H9 (cell line): Measurements from ENCODE around the gene CD79A. TPM values are rescaled to one million over a fixed set of nuclear protein-coding genes. Genes with fewer than 3 reads are reported as not detected.

Source experiments
- DNase-seq: peaks from one replicate; pipeline ENCODE4 v3.0.0-alpha.2; 2017
- H2AFZ ChIP-seq: one replicate; pipeline ENCODE4 v1.6.1; 2013; ENCODE audit warnings: mild to moderate bottlenecking, low read length, control low read depth, moderate library complexity
- H2AK5ac ChIP-seq: 2 replicates; pipeline ENCODE4 v1.6.1; 2013; ENCODE audit warnings: low read length, control low read depth, mixed read lengths; ENCODE audit not compliant: insufficient read length
- H2BK120ac ChIP-seq: one replicate; pipeline ENCODE4 v1.6.1; 2013; ENCODE audit warnings: low read depth, mild to moderate bottlenecking, low read length, control low read depth, inconsistent platforms; ENCODE audit not compliant: poor library complexity, severe bottlenecking
- H2BK12ac ChIP-seq: 2 replicates; pipeline ENCODE4 v1.6.1; 2013; ENCODE audit warnings: low read length, control low read depth, mixed read lengths, low read depth; ENCODE audit not compliant: insufficient read length
- H2BK15ac ChIP-seq: 2 replicates; pipeline ENCODE4 v1.6.1; 2013; ENCODE audit warnings: low read depth, low read length, control low read depth
- H2BK20ac ChIP-seq: one replicate; pipeline ENCODE4 v1.6.1; 2013; ENCODE audit warnings: low read depth, mild to moderate bottlenecking, low read length, control low read depth, inconsistent platforms; ENCODE audit not compliant: poor library complexity, severe bottlenecking
- H2BK5ac ChIP-seq: 2 replicates; pipeline ENCODE4 v1.6.1; 2013; ENCODE audit warnings: low read length, control low read depth, mixed read lengths; ENCODE audit not compliant: insufficient read length
- H3K14ac ChIP-seq: 2 replicates; pipeline ENCODE4 v1.6.1; 2013; ENCODE audit warnings: low read length, control low read depth; ENCODE audit not compliant: insufficient read depth
- H3K18ac ChIP-seq: 2 replicates; pipeline ENCODE4 v1.6.1; 2013; ENCODE audit warnings: low read depth, mild to moderate bottlenecking, mixed read lengths, low read length, control low read depth; ENCODE audit not compliant: insufficient read length
- H3K23ac ChIP-seq: 2 replicates; pipeline ENCODE4 v1.6.1; 2013; ENCODE audit warnings: low read length, control low read depth, mixed read lengths, low read depth; ENCODE audit not compliant: insufficient read length
- H3K23me2 ChIP-seq: 2 replicates; pipeline ENCODE4 v1.6.1; 2013; ENCODE audit warnings: low read depth, mild to moderate bottlenecking, mixed read lengths, low read length, control low read depth; ENCODE audit not compliant: insufficient read length, poor library complexity, severe bottlenecking
- H3K27ac ChIP-seq: 2 replicates; pipeline ENCODE4 v1.5.1; 2013; ENCODE audit warnings: low read length, control low read depth, mixed read lengths, low read depth; ENCODE audit not compliant: insufficient read length
- H3K27me3 ChIP-seq: 2 replicates; pipeline ENCODE4 v1.6.1; 2013; ENCODE audit warnings: low read length, control low read depth, inconsistent platforms; ENCODE audit not compliant: insufficient read depth
- H3K4ac ChIP-seq: 2 replicates; pipeline ENCODE4 v1.6.1; 2013; ENCODE audit warnings: low read depth, mild to moderate bottlenecking, control low read depth, inconsistent platforms, low read length, moderate library complexity
- H3K4me1 ChIP-seq: 2 replicates; pipeline ENCODE4 v1.6.1; 2013; ENCODE audit warnings: low read length, control low read depth, inconsistent platforms; ENCODE audit not compliant: insufficient read depth
- H3K4me2 ChIP-seq: 2 replicates; pipeline ENCODE4 v1.6.1; 2013; ENCODE audit warnings: low read length, control low read depth, mixed read lengths; ENCODE audit not compliant: insufficient read length, insufficient read depth
- H3K56ac ChIP-seq: 2 replicates; pipeline ENCODE4 v1.6.1; 2013; ENCODE audit warnings: low read depth, mild to moderate bottlenecking, mixed read lengths, low read length, control low read depth; ENCODE audit not compliant: insufficient read length
- H3K79me1 ChIP-seq: 2 replicates; pipeline ENCODE4 v1.6.1; 2013; ENCODE audit warnings: low read depth, mild to moderate bottlenecking, moderate library complexity, low read length, control low read depth, inconsistent platforms; ENCODE audit not compliant: insufficient read depth, poor library complexity, severe bottlenecking
- H3K79me2 ChIP-seq: 2 replicates; pipeline ENCODE4 v1.6.1; 2013; ENCODE audit warnings: low read length, control low read depth, inconsistent platforms; ENCODE audit not compliant: insufficient read depth
- H3K9ac ChIP-seq: 2 replicates; pipeline ENCODE4 v1.6.1; 2013; ENCODE audit warnings: low read length, control low read depth, mixed read lengths; ENCODE audit not compliant: insufficient read length; ENCODE audit errors: extremely low read depth
- H3K9me3 ChIP-seq: one replicate; pipeline ENCODE4 v1.6.1; 2013; ENCODE audit warnings: low read depth, low read length, inconsistent platforms; ENCODE audit not compliant: control insufficient read depth
- H3T11ph ChIP-seq: one replicate; pipeline ENCODE4 v1.6.1; 2013; ENCODE audit warnings: mild to moderate bottlenecking, low read length, control low read depth, inconsistent platforms
- H4K20me1 ChIP-seq: one replicate; pipeline ENCODE4 v1.6.1; 2013; ENCODE audit not compliant: control insufficient read depth, insufficient read length, insufficient read depth
- H4K5ac ChIP-seq: 2 replicates; pipeline ENCODE4 v1.6.1; 2013; ENCODE audit warnings: low read depth, mild to moderate bottlenecking, mixed read lengths, low read length, control low read depth; ENCODE audit not compliant: insufficient read length
- H4K8ac ChIP-seq: replicated peaks from 2 replicates; pipeline ENCODE4 v1.6.1; 2013; ENCODE audit warnings: low read length, control low read depth, mixed read lengths, low read depth; ENCODE audit not compliant: insufficient read length
- H4K91ac ChIP-seq: 2 replicates; pipeline ENCODE4 v1.6.1; 2013; ENCODE audit warnings: low read depth, mild to moderate bottlenecking, moderate library complexity, mixed read lengths, low read length, control low read depth; ENCODE audit not compliant: insufficient read length
- H3K27ac Mint-ChIP-seq, 3 experiments: 2 replicates in 2 of 3; 3 replicates in 1 of 3; pipeline ENCODE4 v1.8.0; 2020 to 2021; ENCODE audit warnings: mixed read lengths in 3 of 3, mild to moderate bottlenecking in 1 of 3, moderate library complexity in 1 of 3
- H3K27me3 Mint-ChIP-seq: 2 replicates; pipeline ENCODE4 v1.8.0; 2021; ENCODE audit warnings: low read depth, mild to moderate bottlenecking, moderate library complexity, mixed read lengths
- H3K36me3 Mint-ChIP-seq, 3 experiments: 2 replicates in 2 of 3; 3 replicates in 1 of 3; pipeline ENCODE4 v1.8.0; 2020 to 2021; ENCODE audit warnings: low read depth in 3 of 3, mixed read lengths in 3 of 3; ENCODE audit not compliant: insufficient read depth in 1 of 3
- H3K4me1 Mint-ChIP-seq, 2 experiments: 2 replicates each; pipeline ENCODE4 v1.8.0; 2020; ENCODE audit warnings: mixed read lengths in 2 of 2
- H3K4me3 Mint-ChIP-seq, 2 experiments: 2 replicates in 1 of 2; 3 replicates in 1 of 2; pipeline ENCODE4 v1.8.0; 2020 to 2021; ENCODE audit warnings: mild to moderate bottlenecking in 2 of 2, mixed read lengths in 2 of 2, moderate library complexity in 1 of 2
- H3K9me3 Mint-ChIP-seq, 2 experiments: 2 replicates in 1 of 2; 3 replicates in 1 of 2; pipeline ENCODE4 v1.8.0; 2020; ENCODE audit warnings: mild to moderate bottlenecking in 2 of 2, mixed read lengths in 2 of 2, moderate library complexity in 1 of 2
- WGBS: extraction: QIAGEN DNeasy Blood & Tissue Kit; methylation state at CpG from one replicate; pipeline ENCODE4 v1.1.7; 2013; ENCODE audit warnings: missing lambda C conversion rate, low lambda C conversion rate, mixed read lengths; ENCODE audit not compliant: insufficient read length; ENCODE audit errors: extremely low coverage; 5-methylcytosine and 5-hydroxymethylcytosine counted together
- total RNA-seq: library from RNA; stranded (reverse); gene quantifications from 2 replicates; pipeline ENCODE4 v1.2.1, GENCODE V29; 2021
- TF ChIP-seq, protein P1 (sequence below): fragments of 200-600 bp; sonication (generic); conservative IDR thresholded peaks from 3 replicates; pipeline ENCODE4 v1.8.0; 2021; ENCODE audit warnings: antibody characterized with exemption, mild to moderate bottlenecking

Gene CD79A
- total RNA-seq, 1 experiment from 2014 or later: 0.22 TPM

GRCh38 chr19:41910992-41911888, 34.2 kb downstream of the CD79A start:
- H3K27ac Mint-ChIP-seq: no peak overlapping the region; a peak in 1 of 7 replicates
- H3K27me3 ChIP-seq: peaks cover 57% of the 10 kb centered on the region

More at GRCh38 chr19:41910992-41911888, 34.2 kb downstream of the CD79A start:
- TF ChIP-seq, protein P1, sequence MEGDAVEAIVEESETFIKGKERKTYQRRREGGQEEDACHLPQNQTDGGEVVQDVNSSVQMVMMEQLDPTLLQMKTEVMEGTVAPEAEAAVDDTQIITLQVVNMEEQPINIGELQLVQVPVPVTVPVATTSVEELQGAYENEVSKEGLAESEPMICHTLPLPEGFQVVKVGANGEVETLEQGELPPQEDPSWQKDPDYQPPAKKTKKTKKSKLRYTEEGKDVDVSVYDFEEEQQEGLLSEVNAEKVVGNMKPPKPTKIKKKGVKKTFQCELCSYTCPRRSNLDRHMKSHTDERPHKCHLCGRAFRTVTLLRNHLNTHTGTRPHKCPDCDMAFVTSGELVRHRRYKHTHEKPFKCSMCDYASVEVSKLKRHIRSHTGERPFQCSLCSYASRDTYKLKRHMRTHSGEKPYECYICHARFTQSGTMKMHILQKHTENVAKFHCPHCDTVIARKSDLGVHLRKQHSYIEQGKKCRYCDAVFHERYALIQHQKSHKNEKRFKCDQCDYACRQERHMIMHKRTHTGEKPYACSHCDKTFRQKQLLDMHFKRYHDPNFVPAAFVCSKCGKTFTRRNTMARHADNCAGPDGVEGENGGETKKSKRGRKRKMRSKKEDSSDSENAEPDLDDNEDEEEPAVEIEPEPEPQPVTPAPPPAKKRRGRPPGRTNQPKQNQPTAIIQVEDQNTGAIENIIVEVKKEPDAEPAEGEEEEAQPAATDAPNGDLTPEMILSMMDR: no peak
- H3K23ac ChIP-seq: no peak overlapping the region
- no peak overlapping the region for H2AK5ac ChIP-seq
- H3K4me2 ChIP-seq: no peak overlapping the region
- no peak overlapping the region for H3K4ac ChIP-seq
- no peak overlapping the region for H3K18ac ChIP-seq
- no peak overlapping the region for H2AFZ ChIP-seq
- no peak overlapping the region for H2BK12ac ChIP-seq
- no peak overlapping the region for H3K9ac ChIP-seq
- Mint-ChIP-seq H3K4me3 (peak overlapping the region in 1 of 2 experiments; percentile 76; a peak in 2 of 5 replicates), H3K4me1 (peaks cover 6 to 19% of the 10 kb centered on the region in 2 experiments; a peak in 3 of 4 replicates), H3K36me3 (peaks cover 0 to 6% (median 2%) of the 10 kb centered on the region in 3 experiments; a peak in 3 of 7 replicates), H3K27me3 (peaks cover 3% of the 10 kb centered on the region), H3K9me3 (peaks cover 0 to 2% of the 10 kb centered on the region in 2 experiments; a peak in 1 of 5 replicates)
- no peak overlapping the region for H2BK120ac ChIP-seq
- no peak for DNase-seq
- no peak overlapping the region for H2BK15ac ChIP-seq
- H3K27ac ChIP-seq: no peak overlapping the region
- peaks cover 5% of the 10 kb centered on the region for H3K23me2 ChIP-seq
- no peaks in the 10 kb centered on the region for H3K79me2 ChIP-seq
- H3K79me1 ChIP-seq: no peaks in the 10 kb centered on the region
- no peak overlapping the region for H3T11ph ChIP-seq
- no peak overlapping the region for H4K8ac ChIP-seq
- no peak overlapping the region for H3K56ac ChIP-seq
- WGBS: no CpG with 5 or more reads among the region's 13 CpGs
- no peak overlapping the region for H2BK5ac ChIP-seq
- H3K4me1 ChIP-seq: no peaks in the 10 kb centered on the region
- H3K14ac ChIP-seq: no peak overlapping the region; the same call in 1 of the 2 replicates
- H4K5ac ChIP-seq: no peak overlapping the region
- no peak overlapping the region for H4K91ac ChIP-seq
- H4K20me1 ChIP-seq: no peaks in the 10 kb centered on the region
- no peak overlapping the region for H2BK20ac ChIP-seq
- no peaks in the 10 kb centered on the region for H3K9me3 ChIP-seq
